ENCODE measurements around the gene PLGRKT.
A peak's percentile ranks its signal among the peaks of the same experiment; 100 is the strongest.
"Not testable (repeated sequence)": the region's sequence is repeated elsewhere in the genome, so short reads cannot be mapped to it uniquely, and the experiment has no call there.

PLGRKT gene

DNA sequence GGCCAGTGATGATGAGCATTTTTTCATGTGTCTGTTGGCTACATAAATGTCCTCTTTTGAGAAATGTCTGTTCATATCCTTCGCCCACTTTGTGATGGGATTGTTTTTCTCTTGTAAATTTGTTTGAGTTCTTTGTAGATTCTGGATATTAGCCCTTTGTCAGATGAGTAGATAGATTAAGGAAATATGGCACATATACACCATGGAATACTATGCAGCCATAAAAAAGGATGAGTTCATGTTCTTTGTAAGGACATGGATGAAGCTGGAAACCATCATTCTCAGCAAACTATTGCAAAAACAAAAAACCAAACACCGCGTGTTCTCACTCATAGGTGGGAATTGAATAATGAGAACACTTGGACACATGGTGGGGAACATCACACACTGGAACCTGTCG lies 7.4 kb upstream of the PLGRKT start:
- not testable (repeated sequence) for H3K36me3 ChIP-seq (ENCODE audit: control insufficient read depth, insufficient read depth, low read length)
- 93% methylated on average over 1 to 4 of the region's 4 CpGs for WGBS, 2 experiments

DNA sequence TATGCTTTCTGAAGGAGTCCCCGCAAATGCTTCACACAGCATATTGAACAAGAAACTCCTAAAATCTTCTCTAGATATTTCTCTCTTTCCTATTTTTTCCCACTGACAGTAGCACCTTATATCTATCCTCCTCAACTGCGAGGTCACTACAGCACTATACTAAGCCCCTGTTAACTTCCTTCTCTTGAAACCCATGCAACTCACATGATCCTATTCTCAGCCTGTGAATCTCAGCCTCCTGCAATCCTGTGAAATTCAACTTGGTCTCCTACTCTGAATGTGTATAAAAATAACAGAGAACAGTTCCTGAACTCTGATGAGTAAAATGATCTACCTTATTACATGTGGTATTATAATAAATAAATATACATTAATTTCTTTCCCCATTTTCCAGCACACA lies 6.1 kb upstream of the PLGRKT start:
- Histone ChIP-seq H3K27ac (ENCODE audit: insufficient read depth, low read depth, low read length, poor library complexity, severe bottlenecking) (no peak overlapping the region), H3K4me3 (ENCODE audit: insufficient read depth, low read depth, low read length) (no peak overlapping the region), H3K27me3 (ENCODE audit: control insufficient read depth, insufficient read depth, low read length, poor library complexity, severe bottlenecking) (no peaks in the 10 kb centered on the region), H3K4me1 (ENCODE audit: control insufficient read depth, insufficient read depth, low read length) (no peaks in the 10 kb centered on the region), H3K9me3 (ENCODE audit: control insufficient read depth, low read length) (no peaks in the 10 kb centered on the region), H3K36me3 (ENCODE audit: control insufficient read depth, insufficient read depth, low read length) (no peaks in the 10 kb centered on the region)
- WGBS, 2 experiments = 88 to 94% methylated on average over 2 of the region's 2 CpGs

More for the DNA sequence above, 7.4 kb upstream of the PLGRKT start:
- H3K27ac ChIP-seq (ENCODE audit: insufficient read depth, low read depth, low read length, poor library complexity, severe bottlenecking); H3K27me3 ChIP-seq (ENCODE audit: control insufficient read depth, insufficient read depth, low read length, poor library complexity, severe bottlenecking); H3K9me3 ChIP-seq (ENCODE audit: control insufficient read depth, low read length); H3K4me1 ChIP-seq (ENCODE audit: control insufficient read depth, insufficient read depth, low read length); H3K4me3 ChIP-seq (ENCODE audit: insufficient read depth, low read depth, low read length): not testable (repeated sequence)

DNA sequence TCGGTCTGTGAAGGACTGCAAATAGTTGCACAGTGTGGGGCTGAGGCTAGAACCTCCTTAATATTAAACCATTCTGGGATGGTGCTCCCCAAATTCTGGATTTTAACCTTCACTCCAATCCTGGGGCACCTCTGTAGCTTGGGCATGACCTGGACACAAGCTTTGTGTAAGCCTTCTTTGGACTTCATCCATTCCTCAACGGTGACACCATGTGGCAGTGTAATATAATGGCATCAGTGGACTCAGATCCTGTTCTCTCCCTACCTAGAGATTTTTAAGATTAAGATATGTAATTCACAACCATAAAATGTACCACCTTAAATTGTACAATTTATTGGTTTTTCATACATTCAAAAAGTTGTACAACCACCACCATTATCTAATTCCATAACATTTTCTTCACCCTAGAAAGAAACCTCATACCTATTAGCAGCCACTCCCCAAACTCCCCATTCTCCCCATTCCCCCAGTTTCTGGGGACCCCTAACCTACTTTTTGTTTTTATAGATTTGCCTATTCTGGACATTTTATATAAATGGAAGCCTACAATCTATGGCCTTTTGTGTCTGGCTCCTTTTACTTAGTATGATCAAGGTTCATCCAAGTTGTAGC lies 4.8 kb upstream of the PLGRKT start:
- H3K36me3 ChIP-seq (ENCODE audit: control insufficient read depth, insufficient read depth, low read length) = no peaks in the 10 kb centered on the region
- H3K4me3 ChIP-seq (ENCODE audit: insufficient read depth, low read depth, low read length) = no peak overlapping the region
- WGBS, 2 experiments = 50 to 67% methylated on average over 2 of the region's 2 CpGs

DNA sequence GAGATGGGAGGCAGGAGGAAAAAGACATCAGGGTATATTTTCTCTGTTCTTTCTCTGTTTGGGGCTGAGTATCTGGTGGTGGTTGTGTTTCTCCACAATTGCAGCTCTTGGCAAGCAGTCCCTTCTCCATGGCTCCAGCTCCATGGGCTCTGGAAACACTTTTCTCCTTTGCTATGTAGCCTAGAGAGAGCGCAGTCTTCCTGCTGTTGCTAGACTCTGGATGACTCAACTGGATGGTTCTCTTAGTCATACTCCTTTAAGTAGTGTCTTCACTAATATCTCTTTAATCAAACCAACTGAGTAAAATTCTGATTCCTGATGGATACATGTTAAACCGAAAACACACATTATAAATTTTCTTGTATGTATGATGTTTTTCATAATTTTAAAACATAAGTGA lies 3.3 kb upstream of the PLGRKT start:
- WGBS, 2 experiments = 91 to 95% methylated on average over 1 of the region's 2 CpGs
- Histone ChIP-seq H3K27ac (ENCODE audit: insufficient read depth, low read depth, low read length, poor library complexity, severe bottlenecking) (no peak overlapping the region), H3K36me3 (ENCODE audit: control insufficient read depth, insufficient read depth, low read length) (peaks cover under 1% of the 10 kb centered on the region), H3K4me1 (ENCODE audit: control insufficient read depth, insufficient read depth, low read length) (no peaks in the 10 kb centered on the region), H3K27me3 (ENCODE audit: control insufficient read depth, insufficient read depth, low read length, poor library complexity, severe bottlenecking) (no peaks in the 10 kb centered on the region), H3K9me3 (ENCODE audit: control insufficient read depth, low read length) (no peaks in the 10 kb centered on the region), H3K4me3 (ENCODE audit: insufficient read depth, low read depth, low read length) (no peak overlapping the region)

More for the DNA sequence above, 4.8 kb upstream of the PLGRKT start:
- H3K27ac ChIP-seq (ENCODE audit: insufficient read depth, low read depth, low read length, poor library complexity, severe bottlenecking) = no peak overlapping the region
- H3K4me1 ChIP-seq (ENCODE audit: control insufficient read depth, insufficient read depth, low read length) = no peaks in the 10 kb centered on the region
- no peaks in the 10 kb centered on the region for H3K27me3 ChIP-seq (ENCODE audit: control insufficient read depth, insufficient read depth, low read length, poor library complexity, severe bottlenecking)
- H3K9me3 ChIP-seq (ENCODE audit: control insufficient read depth, low read length) = no peaks in the 10 kb centered on the region

DNA sequence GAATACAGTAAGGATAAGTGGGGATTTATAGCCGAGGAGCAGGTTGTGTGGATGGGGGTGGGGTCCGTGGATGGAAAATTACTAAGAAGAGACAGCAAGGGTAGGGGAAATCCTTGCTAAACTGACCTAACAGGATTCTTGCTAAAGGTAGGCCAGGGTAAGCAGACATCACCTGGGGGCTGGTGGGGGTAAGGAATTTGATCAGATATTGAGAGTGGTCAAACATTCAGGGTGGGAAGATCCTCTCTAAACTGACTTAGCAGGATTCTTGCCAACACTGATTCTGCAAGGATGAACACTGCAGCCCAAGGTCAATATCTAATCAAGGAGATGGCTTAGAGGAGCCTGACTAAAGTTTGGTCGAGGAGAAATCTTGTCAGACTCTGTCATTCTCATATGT lies 2.7 kb upstream of the PLGRKT start:
- WGBS, 2 experiments = 89 to 97% methylated on average over 3 of the region's 3 CpGs
- H3K27me3 ChIP-seq (ENCODE audit: control insufficient read depth, insufficient read depth, low read length, poor library complexity, severe bottlenecking) = no peaks in the 10 kb centered on the region

DNA sequence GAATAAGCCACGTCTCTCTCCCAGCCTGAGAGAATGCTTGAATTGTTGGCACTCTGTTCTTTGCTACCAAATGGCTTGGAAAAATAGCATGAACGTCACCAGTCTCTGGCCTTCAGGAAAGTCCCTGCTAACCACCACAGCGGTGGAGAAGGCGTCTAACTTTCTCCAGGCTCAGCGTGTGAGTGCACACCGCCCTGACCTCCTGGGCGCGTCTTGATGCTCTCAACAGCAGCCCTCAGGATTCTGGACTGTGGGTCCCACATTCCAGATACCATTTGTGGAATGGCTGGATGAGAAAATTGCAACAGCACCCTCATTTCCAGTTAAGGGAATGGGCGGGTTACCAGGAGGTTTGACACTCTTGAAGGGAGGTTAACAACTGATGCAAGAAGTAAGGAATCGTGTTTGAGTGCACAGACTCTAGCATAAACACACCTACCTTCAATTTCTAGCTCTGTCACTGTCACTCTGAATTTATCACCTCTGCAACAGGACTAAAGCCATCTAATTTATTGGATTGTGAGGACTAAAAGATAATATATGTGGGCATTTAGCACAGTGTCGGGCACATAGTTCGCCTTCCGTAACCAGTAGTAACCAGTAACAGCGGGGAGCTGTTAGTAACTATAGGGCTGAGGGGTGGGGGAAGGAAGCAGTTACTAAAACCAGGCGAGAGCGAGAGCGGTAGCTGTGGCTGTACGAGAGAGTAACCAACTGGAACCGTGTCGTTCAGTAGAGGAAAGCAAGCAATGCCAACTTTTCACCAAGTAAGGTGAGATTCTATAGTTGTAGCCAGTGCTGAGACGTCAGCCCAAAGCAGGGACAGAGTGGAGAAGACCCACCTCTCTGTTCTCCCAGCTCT lies 807 bp upstream of the PLGRKT start:
- H3K36me3 ChIP-seq (ENCODE audit: control insufficient read depth, insufficient read depth, low read length) = peaks cover 7% of the 10 kb centered on the region
- H3K27ac ChIP-seq (ENCODE audit: insufficient read depth, low read depth, low read length, poor library complexity, severe bottlenecking) = no peak overlapping the region
- no peaks in the 10 kb centered on the region for H3K9me3 ChIP-seq (ENCODE audit: control insufficient read depth, low read length)
- no peaks in the 10 kb centered on the region for H3K27me3 ChIP-seq (ENCODE audit: control insufficient read depth, insufficient read depth, low read length, poor library complexity, severe bottlenecking)
- peak overlapping the region; percentile 80 for H3K4me3 ChIP-seq (ENCODE audit: insufficient read depth, low read depth, low read length)
- WGBS, 2 experiments = 88 to 89% methylated on average over 21 of the region's 21 CpGs
- no peaks in the 10 kb centered on the region for H3K4me1 ChIP-seq (ENCODE audit: control insufficient read depth, insufficient read depth, low read length)

More for the DNA sequence above, 2.7 kb upstream of the PLGRKT start:
- Histone ChIP-seq H3K36me3 (ENCODE audit: control insufficient read depth, insufficient read depth, low read length) (peaks cover 4% of the 10 kb centered on the region), H3K4me3 (ENCODE audit: insufficient read depth, low read depth, low read length) (no peak overlapping the region), H3K9me3 (ENCODE audit: control insufficient read depth, low read length) (no peaks in the 10 kb centered on the region), H3K27ac (ENCODE audit: insufficient read depth, low read depth, low read length, poor library complexity, severe bottlenecking) (no peak overlapping the region), H3K4me1 (ENCODE audit: control insufficient read depth, insufficient read depth, low read length) (no peaks in the 10 kb centered on the region)

DNA sequence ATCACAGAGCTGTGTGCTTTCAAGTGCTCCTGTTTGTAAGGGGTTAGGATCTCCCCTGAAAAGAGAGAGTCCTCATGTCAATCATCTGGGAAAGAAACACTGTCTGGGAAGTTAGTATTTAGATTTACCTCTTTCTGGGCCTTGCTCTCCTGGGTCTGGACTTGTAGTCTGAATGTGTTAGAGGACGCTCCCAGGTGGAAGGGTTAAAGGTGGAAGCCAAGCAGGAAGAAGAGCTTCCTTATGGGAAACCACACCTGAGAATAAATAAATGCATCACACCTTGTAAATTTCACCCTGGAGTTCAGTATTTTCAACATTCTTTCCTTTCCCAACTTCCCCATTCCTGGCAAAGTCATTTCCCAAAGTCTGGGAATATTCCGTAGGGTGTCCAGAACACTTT lies 1.3 kb downstream of the PLGRKT start:
- H3K9me3 ChIP-seq (ENCODE audit: control insufficient read depth, low read length) = no peaks in the 10 kb centered on the region
- H3K27me3 ChIP-seq (ENCODE audit: control insufficient read depth, insufficient read depth, low read length, poor library complexity, severe bottlenecking) = no peaks in the 10 kb centered on the region
- no peaks in the 10 kb centered on the region for H3K4me1 ChIP-seq (ENCODE audit: control insufficient read depth, insufficient read depth, low read length)
- 96% methylated on average over 2 of the region's 2 CpGs for WGBS, 2 experiments
- no peak overlapping the region for H3K27ac ChIP-seq (ENCODE audit: insufficient read depth, low read depth, low read length, poor library complexity, severe bottlenecking)
- H3K36me3 ChIP-seq (ENCODE audit: control insufficient read depth, insufficient read depth, low read length) = peaks cover 7% of the 10 kb centered on the region
- H3K4me3 ChIP-seq (ENCODE audit: insufficient read depth, low read depth, low read length) = peak overlapping the region; percentile 80

DNA sequence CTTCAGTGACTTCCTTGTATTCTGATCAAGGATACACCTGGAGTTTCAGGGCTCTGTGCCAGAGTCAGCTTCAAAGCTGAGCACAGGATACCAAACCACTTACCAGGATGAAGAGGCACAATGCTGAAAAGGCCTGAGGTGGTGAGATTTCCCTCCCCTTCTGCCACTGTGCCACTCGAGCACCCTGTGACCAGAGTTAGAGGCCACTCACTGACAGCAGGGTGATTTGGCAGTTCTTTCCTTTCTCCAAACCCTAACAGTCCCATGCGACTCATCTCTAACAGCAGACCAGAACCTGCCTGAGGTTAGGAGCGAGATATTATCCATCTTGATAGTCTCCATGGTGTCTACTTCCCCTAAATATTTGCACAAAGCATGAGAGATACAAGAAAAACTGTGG lies 1.8 kb downstream of the PLGRKT start:
- H3K27ac ChIP-seq (ENCODE audit: insufficient read depth, low read depth, low read length, poor library complexity, severe bottlenecking) = no peak overlapping the region
- H3K4me3 ChIP-seq (ENCODE audit: insufficient read depth, low read depth, low read length) = no peak overlapping the region
- 93 to 94% methylated on average over 3 of the region's 3 CpGs for WGBS, 2 experiments
- no peaks in the 10 kb centered on the region for H3K9me3 ChIP-seq (ENCODE audit: control insufficient read depth, low read length)
- no peaks in the 10 kb centered on the region for H3K4me1 ChIP-seq (ENCODE audit: control insufficient read depth, insufficient read depth, low read length)
- no peaks in the 10 kb centered on the region for H3K27me3 ChIP-seq (ENCODE audit: control insufficient read depth, insufficient read depth, low read length, poor library complexity, severe bottlenecking)
- peaks cover 7% of the 10 kb centered on the region for H3K36me3 ChIP-seq (ENCODE audit: control insufficient read depth, insufficient read depth, low read length)

DNA sequence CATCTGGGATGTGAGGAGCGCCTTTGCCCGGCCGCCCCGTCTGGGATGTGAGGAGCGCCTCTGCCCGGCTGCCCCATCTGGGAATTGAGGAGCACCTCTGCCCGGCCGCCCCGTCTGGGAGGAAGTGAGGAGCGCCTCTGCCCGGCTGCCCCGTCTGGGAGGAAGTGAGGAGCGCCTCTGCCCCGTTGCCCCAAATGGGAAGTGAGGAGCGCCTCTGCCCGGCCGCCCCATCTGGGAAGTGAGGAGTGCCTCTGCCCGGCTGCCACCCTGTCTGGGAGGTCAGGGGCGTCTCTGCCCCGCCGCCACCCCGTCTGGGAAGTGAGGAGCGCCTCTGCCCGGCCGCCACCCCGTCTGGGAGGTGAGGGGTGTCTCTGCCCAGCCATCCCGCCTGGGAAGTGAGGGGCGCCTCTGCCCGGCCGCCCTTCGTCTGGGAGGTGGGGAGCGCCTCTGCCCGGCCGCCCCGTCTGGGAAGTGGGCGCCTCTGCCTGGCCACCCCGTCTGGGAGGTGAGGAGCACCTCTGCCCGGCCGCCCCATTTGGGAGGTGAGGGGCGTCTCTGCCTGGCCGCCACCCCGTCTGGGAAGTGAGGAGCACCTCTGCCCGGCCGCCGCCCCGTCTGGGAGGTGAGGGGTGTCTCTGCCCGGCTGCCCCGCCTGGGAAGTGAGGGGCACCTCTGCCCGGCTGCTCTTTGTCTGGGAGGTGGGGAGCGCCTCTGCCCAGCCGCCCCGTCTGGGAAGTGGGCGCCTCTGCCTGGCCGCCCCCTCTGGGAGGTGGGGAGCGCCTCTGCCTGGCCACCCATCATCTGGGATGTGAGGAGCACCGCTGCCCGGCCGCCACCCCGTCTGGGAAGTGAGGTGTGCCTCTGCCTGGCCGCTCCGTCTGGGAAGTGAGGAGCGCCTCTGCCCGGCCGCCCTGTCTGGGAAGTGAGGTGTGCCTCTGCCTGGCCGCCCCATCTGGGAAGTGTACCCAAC lies 3.6 kb downstream of the PLGRKT start:
- H3K4me1 ChIP-seq (ENCODE audit: control insufficient read depth, insufficient read depth, low read length); H3K9me3 ChIP-seq (ENCODE audit: control insufficient read depth, low read length); H3K27ac ChIP-seq (ENCODE audit: insufficient read depth, low read depth, low read length, poor library complexity, severe bottlenecking); H3K36me3 ChIP-seq (ENCODE audit: control insufficient read depth, insufficient read depth, low read length); H3K4me3 ChIP-seq (ENCODE audit: insufficient read depth, low read depth, low read length); H3K27me3 ChIP-seq (ENCODE audit: control insufficient read depth, insufficient read depth, low read length, poor library complexity, severe bottlenecking): not testable (repeated sequence)
- WGBS, 2 experiments = 95% methylated on average over 65 of the region's 65 CpGs

DNA sequence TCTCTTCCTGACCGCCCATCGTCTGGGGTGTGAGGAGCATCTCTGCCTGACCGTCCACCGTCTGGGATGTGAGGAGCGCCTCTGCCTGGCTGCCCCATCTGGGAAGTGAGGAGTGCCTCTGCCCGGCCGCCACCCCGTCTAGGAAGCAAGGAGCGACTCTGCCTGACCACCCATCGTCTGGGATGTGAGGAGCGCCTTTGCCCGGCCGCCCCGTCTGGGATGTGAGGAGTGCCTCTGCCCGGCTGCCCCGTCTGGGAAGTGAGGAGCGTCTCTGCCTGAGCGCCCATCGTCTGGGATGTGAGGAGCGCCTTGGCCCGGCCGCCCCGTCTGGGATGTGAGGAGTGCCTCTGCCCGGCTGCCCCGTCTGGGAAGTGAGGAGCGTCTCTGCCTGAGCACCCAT lies 4.4 kb downstream of the PLGRKT start:
- H3K27me3 ChIP-seq (ENCODE audit: control insufficient read depth, insufficient read depth, low read length, poor library complexity, severe bottlenecking); H3K4me3 ChIP-seq (ENCODE audit: insufficient read depth, low read depth, low read length); H3K36me3 ChIP-seq (ENCODE audit: control insufficient read depth, insufficient read depth, low read length); H3K27ac ChIP-seq (ENCODE audit: insufficient read depth, low read depth, low read length, poor library complexity, severe bottlenecking); H3K4me1 ChIP-seq (ENCODE audit: control insufficient read depth, insufficient read depth, low read length); H3K9me3 ChIP-seq (ENCODE audit: control insufficient read depth, low read length): not testable (repeated sequence)
- 88 to 89% methylated on average over 26 of the region's 26 CpGs for WGBS, 2 experiments

Data from ectodermal cell (in vitro differentiated cells).